ENCODE results near the gene SLC6A1. TPM values are rescaled to one million over a fixed set of nuclear protein-coding genes. Genes with fewer than 3 reads are reported as not detected.

The SLC6A1 gene
- total and polyA plus RNA-seq, 2 of the 13 experiments (the other 11 are each of a cell fraction or from before 2014, with no cell fraction given): not detected

DNA sequence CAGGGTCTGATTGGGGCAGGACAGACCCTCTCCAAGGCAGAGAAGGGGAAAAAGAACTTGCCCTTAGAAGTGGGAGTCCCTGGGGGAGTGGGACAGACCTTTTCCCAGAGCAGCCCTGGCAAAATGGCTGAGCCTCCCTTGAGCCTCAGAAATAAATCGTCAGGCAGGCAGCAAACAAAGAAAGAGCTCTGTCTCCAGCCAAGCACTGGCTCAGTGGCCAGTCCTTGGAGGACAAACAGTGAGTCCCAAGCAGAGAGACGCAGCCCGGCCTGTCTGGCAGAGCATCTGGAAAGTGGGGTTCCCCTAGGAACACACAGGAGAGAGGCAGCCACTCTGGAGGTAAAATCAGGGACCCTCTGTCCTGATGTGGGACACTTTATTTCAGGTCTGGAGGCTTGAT is 1.8 kb downstream of the SLC6A1 start:
- Histone ChIP-seq H3K36me3 (replicated peaks in 1 of 2; ENCODE audit: control insufficient read depth in 1 of 2, insufficient read depth in 2 of 2, low read length in 2 of 2) (no peaks in the 10 kb centered on the region), H3K79me2 (ENCODE audit: insufficient read depth, low read length) (no peaks in the 10 kb centered on the region), H3K27me3 (ENCODE audit: control insufficient read depth in 1 of 2, insufficient read depth in 2 of 2, low read length in 2 of 2) (peaks cover 3 to 33% of the 10 kb centered on the region in 2 experiments; a peak in 3 of 5 replicates), H3K9ac (ENCODE audit: insufficient read depth, low read depth, low read length) (no peak overlapping the region), H3K4me1 (ENCODE audit: insufficient read depth, low read length) (peaks cover 12% of the 10 kb centered on the region), H3K9me3 (ENCODE audit: low read length) (no peaks in the 10 kb centered on the region), H4K20me1 (ENCODE audit: insufficient read depth, low read length) (no peaks in the 10 kb centered on the region), H3K4me2 (ENCODE audit: low read depth, low read length) (no peak overlapping the region), H3K4me3 (replicated peaks in 1 of 3; ENCODE audit: insufficient read depth in 1 of 3, low read depth in 2 of 3, low read length in 3 of 3) (no peak overlapping the region), H2AFZ (ENCODE audit: low read length) (no peak overlapping the region), H3K27ac (ENCODE audit: extremely low read length, insufficient read depth, low read length) (no peak overlapping the region)
- TF ChIP-seq ZNF629 (CRISPR knock-in tag; conservative IDR thresholded peaks at IDR 0.05): no peak
- no peak for TF ChIP-seq NFYC (CRISPR knock-in tag; IDR thresholded peaks at IDR 0.05)
- TF ChIP-seq HNRNPK (IDR thresholded peaks at IDR 0.05; ENCODE audit: low read depth, low read length, poor library complexity, severe bottlenecking): no peak
- no peak for TF ChIP-seq CCAR2 (optimal IDR thresholded peaks at IDR 0.05; ENCODE audit: low read depth, low read length)
- no peak for TF ChIP-seq ZNF709 (CRISPR knock-in tag; IDR thresholded peaks at IDR 0.05)
- TF ChIP-seq, protein P1, sequence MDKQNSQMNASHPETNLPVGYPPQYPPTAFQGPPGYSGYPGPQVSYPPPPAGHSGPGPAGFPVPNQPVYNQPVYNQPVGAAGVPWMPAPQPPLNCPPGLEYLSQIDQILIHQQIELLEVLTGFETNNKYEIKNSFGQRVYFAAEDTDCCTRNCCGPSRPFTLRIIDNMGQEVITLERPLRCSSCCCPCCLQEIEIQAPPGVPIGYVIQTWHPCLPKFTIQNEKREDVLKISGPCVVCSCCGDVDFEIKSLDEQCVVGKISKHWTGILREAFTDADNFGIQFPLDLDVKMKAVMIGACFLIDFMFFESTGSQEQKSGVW (CRISPR knock-in tag; IDR thresholded peaks at IDR 0.05; ENCODE audit: borderline replicate concordance): no peak
- no peak for TF ChIP-seq ZSCAN30 (CRISPR knock-in tag; IDR thresholded peaks at IDR 0.05)
- no peak for TF ChIP-seq ZNF160 (CRISPR knock-in tag; IDR thresholded peaks at IDR 0.05)
- TF ChIP-seq BHLHE40 (IDR thresholded peaks at IDR 0.05; ENCODE audit: low read length): no peak
- TF ChIP-seq TBX2 (CRISPR knock-in tag; IDR thresholded peaks at IDR 0.05; ENCODE audit: borderline replicate concordance): no peak
- TF ChIP-seq U2AF2 (IDR thresholded peaks at IDR 0.05; ENCODE audit: low read depth, low read length): no peak
- TF ChIP-seq RCOR2 (CRISPR knock-in tag; IDR thresholded peaks at IDR 0.05): no peak
- no peak for TF ChIP-seq ZNF431 (CRISPR knock-in tag; IDR thresholded peaks at IDR 0.05; ENCODE audit: borderline replicate concordance, low read depth)
- TF ChIP-seq RBFOX2 (IDR thresholded peaks at IDR 0.05; ENCODE audit: low read depth, low read length): no peak
- no peak for TF ChIP-seq TEF (CRISPR knock-in tag; IDR thresholded peaks at IDR 0.05)
- no peak for TF ChIP-seq MYC (CRISPR knock-in tag; IDR thresholded peaks at IDR 0.05; ENCODE audit: borderline replicate concordance)
- no peak for TF ChIP-seq NFE2 (CRISPR knock-in tag; IDR thresholded peaks at IDR 0.05)
- TF ChIP-seq NR2F1 (CRISPR knock-in tag; IDR thresholded peaks at IDR 0.05): no peak
- in situ Hi-C loops (cut with HindIII; ENCODE audit: extremely low pct_ligation_motif_present, low pct_unique_long_range_greater_than_20kb): no loop called here
- no peak for ATAC-seq
- FAIRE-seq: no peak
- ChIA-PET POLR2A (no interaction called here), CTCF (ENCODE audit: low intra/inter-chr PET ratio, low total read pairs) (no interaction called here)
- intact Hi-C loops (cut with micrococcal nuclease; ENCODE audit: unreplicated experiment): no loop called here
- no peak for DNase-seq (ENCODE audit: low spot score)
- no TSS peak for BruUV-seq (replicated peaks)
- 45% methylated on average over 3 of the region's 3 CpGs for WGBS (ENCODE audit: low lambda C conversion rate)

Measured in HepG2 (cell line).